HepG2 (cell line): ENCODE data around the gene ATG9A. TPM values are rescaled to one million over a fixed set of nuclear protein-coding genes. Genes with fewer than 3 reads are reported as not detected.
A peak's percentile ranks its signal among the peaks of the same experiment; 100 is the strongest.

Experiments used
- BCL6 ChIP-seq: IDR thresholded peaks from 2 replicates; pipeline ENCODE4 v1.6.1; 2016; ENCODE audit warnings: missing genetic modification reagents, missing compliant biosample characterization
- CENPT ChIP-seq: sonication (generic); formaldehyde crosslinking; IDR thresholded peaks from 2 replicates; pipeline ENCODE4 v1.8.0; 2022; ENCODE audit warnings: low read depth, mild to moderate bottlenecking, moderate library complexity, missing genetic modification reagents
- ELF4 ChIP-seq: sonication (generic); formaldehyde crosslinking; IDR thresholded peaks from 2 replicates; pipeline ENCODE4 v1.5.0; 2020; ENCODE audit warnings: missing genetic modification reagents, mild to moderate bottlenecking, moderate library complexity, borderline replicate concordance
- HMG20B ChIP-seq: conservative IDR thresholded peaks from 2 replicates; pipeline ENCODE4 v1.6.1; 2016; ENCODE audit warnings: missing genetic modification reagents, missing compliant biosample characterization
- MIER3 ChIP-seq: IDR thresholded peaks from 2 replicates; pipeline ENCODE4 v1.6.1; 2016; ENCODE audit warnings: missing compliant biosample characterization, borderline replicate concordance
- NFE2 ChIP-seq: sonication (generic); formaldehyde crosslinking; IDR thresholded peaks from 2 replicates; pipeline ENCODE4 v1.4.0; 2020; ENCODE audit warnings: missing genetic modification reagents
- NFYC ChIP-seq: IDR thresholded peaks from 2 replicates; pipeline ENCODE4 v1.6.1; 2016; ENCODE audit warnings: missing genetic modification reagents, missing compliant biosample characterization
- SATB2 ChIP-seq: sonication (generic); formaldehyde crosslinking; IDR thresholded peaks from 2 replicates; pipeline ENCODE4 v1.5.0; 2020; ENCODE audit warnings: missing genetic modification reagents
- SIX4 ChIP-seq: sonication (generic); formaldehyde crosslinking; IDR thresholded peaks from 2 replicates; pipeline ENCODE4 v1.4.0; 2020; ENCODE audit warnings: missing genetic modification reagents
- SMAD3 ChIP-seq: sonication (generic); formaldehyde crosslinking; IDR thresholded peaks from 2 replicates; pipeline ENCODE4 v1.4.0; 2020; ENCODE audit warnings: missing genetic modification reagents
- ZNF234 ChIP-seq: sonication (generic); formaldehyde crosslinking; conservative IDR thresholded peaks from 2 replicates; pipeline ENCODE4 v1.5.1; 2020; ENCODE audit warnings: mild to moderate bottlenecking, missing genetic modification reagents
- ZNF24 ChIP-seq: fragments of 450-650 bp; IDR thresholded peaks from 2 replicates; pipeline ENCODE4 v1.6.1; 2017; ENCODE audit warnings: antibody characterized with exemption, mild to moderate bottlenecking
- ZNF761 ChIP-seq: sonication (generic); formaldehyde crosslinking; conservative IDR thresholded peaks from 2 replicates; pipeline ENCODE4 v1.4.0; 2020; ENCODE audit warnings: mild to moderate bottlenecking, missing genetic modification reagents
- ZNF776 ChIP-seq: sonication (generic); formaldehyde crosslinking; IDR thresholded peaks from 2 replicates; pipeline ENCODE4 v1.4.0; 2020; ENCODE audit warnings: mild to moderate bottlenecking, missing genetic modification reagents
- polyA plus RNA-seq, 8 experiments: library from polyadenylated mRNA; depleted of rRNA in 3 of 8; stranded (reverse) in 7 of 8; unstranded in 1 of 8; fragments of >200 nt; fragmentation: Illumina TruSeq in 4 of 8; extraction: Trizol in 4 of 8; gene quantifications; 2 replicates each; pipeline versions ENCODE4 v1.2.1 to v1.2.3, GENCODE V29; 2011 to 2016; ENCODE audit warnings: low read depth in 4 of 8, missing spikeins in 1 of 8, mixed read lengths in 1 of 8; ENCODE audit not compliant: insufficient read depth in 1 of 8
- total RNA-seq, 5 experiments: library from RNA; depleted of rRNA; stranded (reverse); fragments of >200 nt; fragmentation: Illumina TruSeq; extraction: Trizol; gene quantifications; 2 replicates each; pipeline ENCODE4 v1.2.3, GENCODE V29; 2016; ENCODE audit warnings: low read depth in 1 of 5
- TF ChIP-seq, protein P1 (sequence below): sonication (generic); formaldehyde crosslinking; IDR thresholded peaks from 2 replicates; pipeline ENCODE4 v1.4.0; 2020; ENCODE audit warnings: mild to moderate bottlenecking, missing genetic modification reagents
- TF ChIP-seq, protein P2 (sequence below): sonication (generic); formaldehyde crosslinking; IDR thresholded peaks from 2 replicates; pipeline ENCODE4 v1.4.0; 2020; ENCODE audit warnings: mild to moderate bottlenecking, missing genetic modification reagents
- TF ChIP-seq, protein P3 (sequence below): sonication (generic); formaldehyde crosslinking; IDR thresholded peaks from 2 replicates; pipeline ENCODE4; 2020; ENCODE audit warnings: missing genetic modification reagents, mild to moderate bottlenecking, borderline replicate concordance

The ATG9A gene
- total and polyA plus RNA-seq, 2 of the 13 experiments (the other 11 are each of a cell fraction or from before 2014, with no cell fraction given) = 35.0 to 131 TPM

DNA sequence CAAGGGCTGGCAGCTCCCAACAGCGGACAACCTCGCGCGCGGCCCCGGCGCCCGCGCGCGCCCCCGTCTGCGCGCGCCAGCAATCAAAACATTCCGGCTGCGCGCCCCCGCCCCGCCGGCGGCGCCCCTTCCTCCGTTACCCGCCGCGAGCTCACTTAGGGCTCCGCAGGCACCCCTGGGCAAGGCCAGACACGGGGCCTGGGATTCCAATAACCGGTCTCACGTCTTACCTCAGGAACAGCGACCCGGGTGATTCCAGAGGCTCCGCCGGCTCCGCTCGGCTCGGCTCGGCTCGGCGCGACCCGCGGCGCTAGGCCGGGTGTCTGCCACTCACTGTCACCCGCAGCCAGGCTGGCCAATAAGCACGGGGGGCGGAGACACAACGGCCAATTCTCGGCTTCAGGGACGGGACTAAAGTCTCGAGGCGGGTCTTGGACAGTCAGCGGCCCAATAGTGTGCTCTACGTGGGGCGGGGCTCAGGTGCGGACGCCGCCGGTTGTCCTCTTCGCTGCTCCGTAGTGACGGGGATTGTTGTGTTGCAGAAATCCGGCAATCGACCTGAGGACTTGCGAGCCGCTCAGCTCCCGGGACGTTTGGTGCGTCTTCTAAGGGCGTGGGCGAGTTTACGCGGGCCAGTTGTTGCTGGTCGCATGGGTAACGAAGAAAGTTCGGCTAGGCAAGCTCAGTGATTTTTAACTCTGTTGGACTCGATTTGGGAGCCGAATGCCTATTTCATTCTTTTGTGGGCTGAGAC, at the start of gene ATG9A, which contains the start of gene ANKZF1 (continued):
- TF ChIP-seq HMG20B = peak; percentile 54; the same call in 1 of the 2 replicates
- peak; percentile 82; the same call in 1 of the 2 replicates for TF ChIP-seq SMAD3 (CRISPR knock-in tag)
- TF ChIP-seq, protein P1, sequence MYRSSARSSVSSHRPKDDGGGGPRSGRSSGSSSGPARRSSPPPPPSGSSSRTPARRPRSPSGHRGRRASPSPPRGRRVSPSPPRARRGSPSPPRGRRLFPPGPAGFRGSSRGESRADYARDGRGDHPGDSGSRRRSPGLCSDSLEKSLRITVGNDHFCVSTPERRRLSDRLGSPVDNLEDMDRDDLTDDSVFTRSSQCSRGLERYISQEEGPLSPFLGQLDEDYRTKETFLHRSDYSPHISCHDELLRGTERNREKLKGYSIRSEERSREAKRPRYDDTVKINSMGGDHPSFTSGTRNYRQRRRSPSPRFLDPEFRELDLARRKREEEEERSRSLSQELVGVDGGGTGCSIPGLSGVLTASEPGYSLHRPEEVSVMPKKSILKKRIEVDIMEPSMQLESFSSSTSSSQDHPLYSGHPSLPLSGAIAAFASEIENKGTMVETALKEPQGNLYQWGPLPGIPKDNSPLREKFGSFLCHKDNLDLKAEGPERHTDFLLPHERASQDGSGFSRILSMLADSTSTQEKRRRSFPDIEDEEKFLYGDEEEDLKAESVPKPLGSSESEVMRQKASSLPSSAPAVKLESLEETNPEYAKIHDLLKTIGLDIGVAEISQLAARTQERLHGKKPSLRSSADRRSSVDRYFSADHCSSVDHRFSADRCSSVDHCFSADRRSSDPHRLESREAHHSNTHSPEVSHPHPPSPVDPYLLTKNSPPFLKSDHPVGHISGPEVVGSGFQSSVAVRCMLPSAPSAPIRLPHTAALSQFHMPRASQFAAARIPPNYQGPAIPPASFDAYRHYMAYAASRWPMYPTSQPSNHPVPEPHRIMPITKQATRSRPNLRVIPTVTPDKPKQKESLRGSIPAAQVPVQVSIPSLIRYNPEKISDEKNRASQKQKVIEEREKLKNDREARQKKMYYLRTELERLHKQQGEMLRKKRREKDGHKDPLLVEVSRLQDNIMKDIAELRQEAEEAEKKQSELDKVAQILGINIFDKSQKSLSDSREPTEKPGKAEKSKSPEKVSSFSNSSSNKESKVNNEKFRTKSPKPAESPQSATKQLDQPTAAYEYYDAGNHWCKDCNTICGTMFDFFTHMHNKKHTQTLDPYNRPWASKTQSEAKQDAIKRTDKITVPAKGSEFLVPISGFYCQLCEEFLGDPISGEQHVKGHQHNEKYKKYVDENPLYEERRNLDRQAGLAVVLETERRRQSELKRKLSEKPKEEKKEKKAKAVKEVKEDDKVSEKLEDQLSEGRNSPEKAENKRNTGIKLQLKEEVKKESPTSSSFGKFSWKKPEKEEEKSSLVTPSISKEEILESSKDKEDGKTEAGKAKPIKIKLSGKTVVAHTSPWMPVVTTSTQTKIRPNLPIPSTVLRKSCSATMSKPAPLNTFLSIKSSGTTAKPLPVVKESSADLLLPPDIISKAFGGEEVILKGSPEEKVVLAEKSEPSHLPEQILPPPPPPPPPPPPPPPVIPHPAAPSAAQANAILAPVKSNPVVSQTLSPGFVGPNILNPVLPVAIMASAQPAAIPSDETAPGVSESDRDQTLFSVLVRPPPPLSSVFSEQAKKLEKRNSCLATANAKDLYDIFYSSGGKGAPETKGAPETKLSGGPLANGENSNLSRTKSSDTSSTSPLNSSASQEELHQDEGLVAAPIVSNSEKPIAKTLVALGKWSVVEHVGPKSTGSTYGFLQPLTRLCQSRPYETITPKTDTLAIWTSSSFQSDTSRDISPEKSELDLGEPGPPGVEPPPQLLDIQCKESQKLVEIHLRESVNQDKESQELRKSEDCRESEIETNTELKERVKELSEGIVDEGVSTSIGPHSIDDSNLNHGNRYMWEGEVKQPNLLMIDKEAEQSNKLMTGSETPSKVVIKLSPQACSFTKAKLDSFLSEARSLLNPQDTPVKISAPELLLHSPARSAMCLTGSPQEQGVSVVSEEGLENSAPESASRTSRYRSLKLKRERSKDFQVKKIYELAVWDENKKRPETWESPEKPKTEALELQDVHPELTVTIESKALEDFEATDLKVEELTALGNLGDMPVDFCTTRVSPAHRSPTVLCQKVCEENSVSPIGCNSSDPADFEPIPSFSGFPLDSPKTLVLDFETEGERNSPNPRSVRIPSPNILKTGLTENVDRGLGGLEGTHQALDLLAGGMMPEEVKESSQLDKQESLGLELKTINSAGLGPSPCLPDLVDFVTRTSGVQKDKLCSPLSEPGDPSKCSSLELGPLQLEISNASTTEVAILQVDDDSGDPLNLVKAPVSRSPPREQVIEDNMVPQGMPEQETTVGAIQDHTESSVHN (CRISPR knock-in tag) = no peak; the same call in 1 of the 2 replicates
- 0 out of 2 replicates have a peak, but pooled peaks have one; percentile 34 for TF ChIP-seq ELF4
- TF ChIP-seq, protein P2, sequence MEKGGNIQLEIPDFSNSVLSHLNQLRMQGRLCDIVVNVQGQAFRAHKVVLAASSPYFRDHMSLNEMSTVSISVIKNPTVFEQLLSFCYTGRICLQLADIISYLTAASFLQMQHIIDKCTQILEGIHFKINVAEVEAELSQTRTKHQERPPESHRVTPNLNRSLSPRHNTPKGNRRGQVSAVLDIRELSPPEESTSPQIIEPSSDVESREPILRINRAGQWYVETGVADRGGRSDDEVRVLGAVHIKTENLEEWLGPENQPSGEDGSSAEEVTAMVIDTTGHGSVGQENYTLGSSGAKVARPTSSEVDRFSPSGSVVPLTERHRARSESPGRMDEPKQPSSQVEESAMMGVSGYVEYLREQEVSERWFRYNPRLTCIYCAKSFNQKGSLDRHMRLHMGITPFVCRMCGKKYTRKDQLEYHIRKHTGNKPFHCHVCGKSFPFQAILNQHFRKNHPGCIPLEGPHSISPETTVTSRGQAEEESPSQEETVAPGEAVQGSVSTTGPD (CRISPR knock-in tag) = no peak
- 0 out of 2 replicates have a peak, but pooled peaks have one; percentile 22 for TF ChIP-seq ZNF24
- 0 out of 2 replicates have a peak, but pooled peaks have one; percentile 12 for TF ChIP-seq BCL6 (CRISPR knock-in tag)
- no peak for TF ChIP-seq NFE2 (CRISPR knock-in tag)
- peak; percentile 67; the same call in 1 of the 2 replicates for TF ChIP-seq MIER3 (CRISPR knock-in tag)
- no peak for TF ChIP-seq ZNF761 (CRISPR knock-in tag)
- no peak for TF ChIP-seq ZNF234 (CRISPR knock-in tag)
- no peak for TF ChIP-seq CENPT (CRISPR knock-in tag)
- TF ChIP-seq ZNF776 (CRISPR knock-in tag) = no peak
- 0 out of 2 replicates have a peak, but pooled peaks have one; percentile 5 for TF ChIP-seq SIX4 (CRISPR knock-in tag)
- TF ChIP-seq NFYC (CRISPR knock-in tag) = peak; percentile 100
- TF ChIP-seq SATB2 (CRISPR knock-in tag) = peak; percentile 89; the same call in 1 of the 2 replicates
- TF ChIP-seq, protein P3, sequence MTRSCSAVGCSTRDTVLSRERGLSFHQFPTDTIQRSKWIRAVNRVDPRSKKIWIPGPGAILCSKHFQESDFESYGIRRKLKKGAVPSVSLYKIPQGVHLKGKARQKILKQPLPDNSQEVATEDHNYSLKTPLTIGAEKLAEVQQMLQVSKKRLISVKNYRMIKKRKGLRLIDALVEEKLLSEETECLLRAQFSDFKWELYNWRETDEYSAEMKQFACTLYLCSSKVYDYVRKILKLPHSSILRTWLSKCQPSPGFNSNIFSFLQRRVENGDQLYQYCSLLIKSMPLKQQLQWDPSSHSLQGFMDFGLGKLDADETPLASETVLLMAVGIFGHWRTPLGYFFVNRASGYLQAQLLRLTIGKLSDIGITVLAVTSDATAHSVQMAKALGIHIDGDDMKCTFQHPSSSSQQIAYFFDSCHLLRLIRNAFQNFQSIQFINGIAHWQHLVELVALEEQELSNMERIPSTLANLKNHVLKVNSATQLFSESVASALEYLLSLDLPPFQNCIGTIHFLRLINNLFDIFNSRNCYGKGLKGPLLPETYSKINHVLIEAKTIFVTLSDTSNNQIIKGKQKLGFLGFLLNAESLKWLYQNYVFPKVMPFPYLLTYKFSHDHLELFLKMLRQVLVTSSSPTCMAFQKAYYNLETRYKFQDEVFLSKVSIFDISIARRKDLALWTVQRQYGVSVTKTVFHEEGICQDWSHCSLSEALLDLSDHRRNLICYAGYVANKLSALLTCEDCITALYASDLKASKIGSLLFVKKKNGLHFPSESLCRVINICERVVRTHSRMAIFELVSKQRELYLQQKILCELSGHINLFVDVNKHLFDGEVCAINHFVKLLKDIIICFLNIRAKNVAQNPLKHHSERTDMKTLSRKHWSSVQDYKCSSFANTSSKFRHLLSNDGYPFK = peak; percentile 73; the same call in 1 of the 2 replicates
